ENCODE results near the gene ADCY2.

The ADCY2 gene

GRCh38 chr5:7473115-7473514, 77.2 kb downstream of the ADCY2 start:
- no peak for DNase-seq (ENCODE audit: extremely low spot score)
- CTCF ChIA-PET = interaction anchor here (1.4 kb wide), 1 partner anchor 12 kb away, joined by 3 read pairs; no protein-coding TSS in a partner anchor
- POLR2A ChIA-PET = no interaction called here
- no peak for TF ChIP-seq CTCF (IDR thresholded peaks at IDR 0.05; ENCODE audit: control extremely low read depth, extremely low read depth, low read depth, missing control alignments)

- TF ChIP-seq CTCF (IDR thresholded peaks at IDR 0.05; ENCODE audit: control extremely low read depth, extremely low read depth, low read depth, missing control alignments) = no peak
- no peak for DNase-seq (ENCODE audit: extremely low spot score)
- ChIA-PET CTCF (interaction anchor here (1.0 to 1.4 kb wide), 2 partner anchors 12 to 43 kb away, joined by 3 read pairs; no protein-coding TSS in a partner anchor), POLR2A (no interaction called here)
These were observed 77.8 kb downstream of the ADCY2 start for GRCh38 chr5:7473668-7474215.

GRCh38 chr5:7474821-7475403, 79.0 kb downstream of the ADCY2 start:
- POLR2A ChIA-PET = no interaction called here
- CTCF ChIA-PET = interaction anchor here (1.0 kb wide), 1 partner anchor 44 kb away, joined by 3 read pairs; no protein-coding TSS in a partner anchor
- no peak for DNase-seq (ENCODE audit: extremely low spot score)
- no peak for TF ChIP-seq CTCF (IDR thresholded peaks at IDR 0.05; ENCODE audit: control extremely low read depth, extremely low read depth, low read depth, missing control alignments)

- TF ChIP-seq CTCF (IDR thresholded peaks at IDR 0.05; ENCODE audit: control extremely low read depth, extremely low read depth, low read depth, missing control alignments) = no peak
- DNase-seq (ENCODE audit: extremely low spot score) = no peak
- ChIA-PET POLR2A (no interaction called here), CTCF (no interaction called here)
These were observed 82.5 kb downstream of the ADCY2 start for GRCh38 chr5:7478459-7478858.

GRCh38 chr5:7488734-7489133, 92.8 kb downstream of the ADCY2 start:
- TF ChIP-seq CTCF (IDR thresholded peaks at IDR 0.05; ENCODE audit: control extremely low read depth, extremely low read depth, low read depth, missing control alignments) = no peak
- no peak for DNase-seq (ENCODE audit: extremely low spot score)
- CTCF ChIA-PET = no interaction called here
- POLR2A ChIA-PET = no interaction called here

GRCh38 chr5:7492371-7492770, 96.4 kb downstream of the ADCY2 start:
- DNase-seq (ENCODE audit: extremely low spot score) = no peak
- no peak for TF ChIP-seq CTCF (IDR thresholded peaks at IDR 0.05; ENCODE audit: control extremely low read depth, extremely low read depth, low read depth, missing control alignments)
- ChIA-PET CTCF (interaction anchor here (1.2 kb wide), 2 partner anchors 10 to 51 kb away, joined by 3 read pairs; no protein-coding TSS in a partner anchor), POLR2A (no interaction called here)
